Measurements from ENCODE around the gene UFSP1. TPM values are rescaled to one million over a fixed set of nuclear protein-coding genes. Genes with fewer than 3 reads are reported as not detected.

Gene UFSP1
- total RNA-seq, 1 donor = 5.8 TPM

DNA sequence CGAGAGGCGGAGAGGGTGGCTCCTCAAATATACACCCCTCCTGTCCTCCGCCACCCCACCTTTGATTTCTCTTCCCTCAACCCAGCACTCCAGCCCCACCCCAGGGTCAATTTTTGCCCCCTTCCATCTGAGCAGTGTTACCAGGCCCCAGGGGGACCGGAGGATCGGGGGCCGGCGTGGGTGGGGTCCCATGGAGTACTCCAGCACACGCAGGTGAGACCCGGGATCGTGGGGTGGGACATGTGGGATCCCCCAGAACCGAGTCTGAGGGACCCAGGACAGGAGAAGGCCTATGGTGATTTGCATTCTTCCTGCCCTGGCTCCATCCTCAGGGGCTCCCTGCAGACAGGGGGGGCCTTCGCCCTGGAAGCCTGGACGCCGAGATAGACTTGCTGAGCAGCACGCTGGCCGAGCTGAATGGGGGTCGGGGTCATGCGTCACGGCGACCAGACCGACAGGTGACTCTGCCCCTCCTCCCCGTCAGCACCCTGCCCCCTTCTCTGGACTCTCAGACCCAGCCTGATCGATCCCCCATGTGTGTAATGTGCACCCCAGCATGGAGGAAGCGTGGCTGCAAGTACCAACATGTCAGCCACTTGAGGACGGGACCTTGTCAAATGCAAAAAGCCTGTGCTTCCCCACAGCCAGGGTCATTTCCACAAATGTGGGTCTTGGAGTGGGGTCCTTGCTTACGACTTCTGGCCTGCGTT lies 21.6 kb downstream of the UFSP1 start:
- no peaks in the 10 kb centered on the region for H3K27me3 ChIP-seq (ENCODE audit: insufficient read depth, low read length)
- peak overlapping the region; percentile 99 for H3K4me3 ChIP-seq (ENCODE audit: insufficient read depth, low read length)
- no peaks in the 10 kb centered on the region for H3K9me3 ChIP-seq (ENCODE audit: low read depth, low read length)
- H3K4me1 ChIP-seq (ENCODE audit: insufficient read depth, low read length) = peaks cover 29% of the 10 kb centered on the region
- peaks cover 28% of the 10 kb centered on the region for H3K36me3 ChIP-seq (ENCODE audit: insufficient read depth, low read length)
- TF ChIP-seq, protein P1, sequence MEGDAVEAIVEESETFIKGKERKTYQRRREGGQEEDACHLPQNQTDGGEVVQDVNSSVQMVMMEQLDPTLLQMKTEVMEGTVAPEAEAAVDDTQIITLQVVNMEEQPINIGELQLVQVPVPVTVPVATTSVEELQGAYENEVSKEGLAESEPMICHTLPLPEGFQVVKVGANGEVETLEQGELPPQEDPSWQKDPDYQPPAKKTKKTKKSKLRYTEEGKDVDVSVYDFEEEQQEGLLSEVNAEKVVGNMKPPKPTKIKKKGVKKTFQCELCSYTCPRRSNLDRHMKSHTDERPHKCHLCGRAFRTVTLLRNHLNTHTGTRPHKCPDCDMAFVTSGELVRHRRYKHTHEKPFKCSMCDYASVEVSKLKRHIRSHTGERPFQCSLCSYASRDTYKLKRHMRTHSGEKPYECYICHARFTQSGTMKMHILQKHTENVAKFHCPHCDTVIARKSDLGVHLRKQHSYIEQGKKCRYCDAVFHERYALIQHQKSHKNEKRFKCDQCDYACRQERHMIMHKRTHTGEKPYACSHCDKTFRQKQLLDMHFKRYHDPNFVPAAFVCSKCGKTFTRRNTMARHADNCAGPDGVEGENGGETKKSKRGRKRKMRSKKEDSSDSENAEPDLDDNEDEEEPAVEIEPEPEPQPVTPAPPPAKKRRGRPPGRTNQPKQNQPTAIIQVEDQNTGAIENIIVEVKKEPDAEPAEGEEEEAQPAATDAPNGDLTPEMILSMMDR (IDR thresholded peaks at IDR 0.05; ENCODE audit: extremely low read depth, low read depth, low read length) = no peak
- peak overlapping the region; percentile 68 for H2AFZ ChIP-seq (ENCODE audit: low read length)
- peaks cover 48% of the 10 kb centered on the region for H3K79me2 ChIP-seq (ENCODE audit: insufficient read depth, low read length)
- H3K4me2 ChIP-seq (ENCODE audit: insufficient read depth, low read length) = peak overlapping the region; percentile 94
- H4K20me1 ChIP-seq (ENCODE audit: insufficient read depth, low read length) = no peaks in the 10 kb centered on the region
- peak; percentile 74 for DNase-seq (ENCODE audit: insufficient read length, low spot score, missing footprints)
- peak overlapping the region; percentile 95 for H3K27ac ChIP-seq (ENCODE audit: low read depth, low read length)

DNA sequence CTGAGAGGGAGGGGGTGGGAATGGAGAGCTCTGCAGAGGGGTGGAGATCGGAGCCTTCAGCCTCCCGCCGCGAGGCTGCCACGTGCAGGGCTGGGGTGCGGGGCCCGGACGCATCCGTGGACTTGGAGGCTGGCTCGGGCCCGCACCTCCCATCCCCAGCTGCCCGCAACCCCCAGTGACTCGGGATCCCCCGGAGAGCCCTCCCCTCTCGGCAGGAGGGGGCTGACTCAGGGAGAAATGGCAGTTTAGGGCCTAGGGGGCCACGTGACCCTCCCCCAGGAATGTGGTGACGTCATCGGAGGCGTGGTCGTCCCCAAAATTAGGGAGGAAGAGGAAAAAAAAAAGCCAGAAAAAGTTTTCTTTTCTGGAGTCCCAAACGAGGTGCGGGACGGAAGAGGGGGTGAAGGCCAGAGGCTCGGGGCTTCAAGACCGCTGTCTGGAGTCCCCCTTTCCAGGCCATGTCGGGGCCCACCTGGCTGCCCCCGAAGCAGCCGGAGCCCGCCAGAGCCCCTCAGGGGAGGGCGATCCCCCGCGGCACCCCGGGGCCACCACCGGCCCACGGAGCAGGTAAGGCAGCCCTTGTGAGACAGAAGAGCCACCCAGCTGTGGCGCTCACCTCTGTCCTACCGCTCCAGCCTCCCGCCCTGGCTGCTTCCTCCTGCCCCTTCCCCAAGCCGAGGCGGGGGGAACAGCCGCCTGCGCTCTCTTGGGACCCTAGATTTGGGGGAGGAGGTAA lies 22.3 kb downstream of the UFSP1 start, which contains the start of gene TRIP6:
Gene TRIP6 (plus strand): TSS at position 348 of the 736 bp plus-strand sequence. CDS start 111 bp downstream, at position 459.
- TF ChIP-seq, protein P1 (IDR thresholded peaks at IDR 0.05; ENCODE audit: extremely low read depth, low read depth, low read length) = no peak
- H4K20me1 ChIP-seq (ENCODE audit: insufficient read depth, low read length) = no peaks in the 10 kb centered on the region
- H3K4me1 ChIP-seq (ENCODE audit: insufficient read depth, low read length) = peaks cover 29% of the 10 kb centered on the region
- H2AFZ ChIP-seq (ENCODE audit: low read length) = peak within 1 kb of the TSS; percentile 68
- peak; percentile 100 for DNase-seq (ENCODE audit: insufficient read length, low spot score, missing footprints)
- H3K9me3 ChIP-seq (ENCODE audit: low read depth, low read length) = no peaks in the 10 kb centered on the region
- H3K79me2 ChIP-seq (ENCODE audit: insufficient read depth, low read length) = peaks cover 45% of the 10 kb centered on the region
- peaks cover 25% of the 10 kb centered on the region for H3K36me3 ChIP-seq (ENCODE audit: insufficient read depth, low read length)
- no peaks in the 10 kb centered on the region for H3K27me3 ChIP-seq (ENCODE audit: insufficient read depth, low read length)
- peak within 1 kb of the TSS; percentile 95 for H3K27ac ChIP-seq (ENCODE audit: low read depth, low read length)
- H3K4me2 ChIP-seq (ENCODE audit: insufficient read depth, low read length) = peak within 1 kb of the TSS; percentile 94
- H3K4me3 ChIP-seq (ENCODE audit: insufficient read depth, low read length) = peak within 1 kb of the TSS; percentile 99

DNA sequence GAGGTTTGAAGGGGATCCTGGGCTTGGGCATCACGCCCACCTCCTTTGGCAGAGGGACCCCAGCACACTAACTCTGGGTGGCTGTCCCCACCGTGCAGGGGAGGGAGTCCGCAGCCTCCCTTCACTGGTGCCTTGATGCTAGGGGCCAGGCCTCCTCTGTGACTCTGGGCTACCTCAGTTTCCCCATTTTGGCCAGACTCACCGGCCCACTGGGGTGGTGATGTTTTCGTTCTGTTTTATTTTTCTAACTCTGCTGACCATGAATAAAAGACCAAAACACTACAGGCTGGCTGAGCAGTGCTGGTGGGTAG lies 22.8 kb downstream of the UFSP1 start:
- Histone ChIP-seq H3K4me3 (ENCODE audit: insufficient read depth, low read length) (peak overlapping the region; percentile 99), H3K27ac (ENCODE audit: low read depth, low read length) (peak overlapping the region; percentile 95), H2AFZ (ENCODE audit: low read length) (no peak overlapping the region), H4K20me1 (ENCODE audit: insufficient read depth, low read length) (no peaks in the 10 kb centered on the region), H3K36me3 (ENCODE audit: insufficient read depth, low read length) (peaks cover 23% of the 10 kb centered on the region), H3K4me1 (ENCODE audit: insufficient read depth, low read length) (peaks cover 29% of the 10 kb centered on the region), H3K9me3 (ENCODE audit: low read depth, low read length) (no peaks in the 10 kb centered on the region), H3K4me2 (ENCODE audit: insufficient read depth, low read length) (peak overlapping the region; percentile 94), H3K27me3 (ENCODE audit: insufficient read depth, low read length) (no peaks in the 10 kb centered on the region), H3K79me2 (ENCODE audit: insufficient read depth, low read length) (peaks cover 43% of the 10 kb centered on the region)
- no peak for DNase-seq (ENCODE audit: insufficient read length, low spot score, missing footprints)
- TF ChIP-seq, protein P1 (IDR thresholded peaks at IDR 0.05; ENCODE audit: extremely low read depth, low read depth, low read length) = no peak
